GM21360 (cell line): Measurements from ENCODE around the gene TAF4.
"Not testable (repeated sequence)": the region's sequence is repeated elsewhere in the genome, so short reads cannot be mapped to it uniquely, and the experiment has no call there.

Experiments used
- ATAC-seq: cut with Tn5 transposase; IDR thresholded peaks from one replicate; pipeline ENCODE4 v1.9.1; 2021; ENCODE audit warnings: mild to moderate bottlenecking, moderate library complexity; ENCODE audit not compliant: unreplicated experiment

The TAF4 gene

GRCh38 chr20:61951695-61952533, 113.8 kb downstream of the TAF4 start:
- no peak for ATAC-seq

- ATAC-seq, result no peak
Observed at GRCh38 chr20:61950641-61951071, 115.0 kb downstream of the TAF4 start.

- no peak for ATAC-seq
Observed at GRCh38 chr20:61949714-61950640, 115.7 kb downstream of the TAF4 start.

- no peak for ATAC-seq
Observed at GRCh38 chr20:61949363-61949713, 116.3 kb downstream of the TAF4 start.

- ATAC-seq, result no peak
Observed at GRCh38 chr20:61948586-61949362, 116.9 kb downstream of the TAF4 start.

- not testable (repeated sequence) for ATAC-seq
Observed at GRCh38 chr20:61948056-61948455, 117.6 kb downstream of the TAF4 start.

- not testable (repeated sequence) for ATAC-seq
Observed at GRCh38 chr20:61945495-61945894, 120.2 kb downstream of the TAF4 start.

- not testable (repeated sequence) for ATAC-seq
Observed at GRCh38 chr20:61944967-61945366, 120.7 kb downstream of the TAF4 start.

- no peak for ATAC-seq
Observed at GRCh38 chr20:61942526-61942925, 123.2 kb downstream of the TAF4 start.

- no peak for ATAC-seq
Observed at GRCh38 chr20:61941721-61942405, 123.8 kb downstream of the TAF4 start.

- no peak for ATAC-seq
Observed at GRCh38 chr20:61940976-61941720, 124.5 kb downstream of the TAF4 start.

GRCh38 chr20:61940491-61940890, 125.2 kb downstream of the TAF4 start:
- no peak for ATAC-seq

GRCh38 chr20:61939691-61940360, 125.9 kb downstream of the TAF4 start:
- no peak for ATAC-seq

GRCh38 chr20:61938839-61939690, 126.6 kb downstream of the TAF4 start:
- ATAC-seq, result no peak

- no peak for ATAC-seq
Observed at GRCh38 chr20:61937963-61938838, 127.5 kb downstream of the TAF4 start.

- ATAC-seq, result no peak
Observed at GRCh38 chr20:61937146-61937962, 128.3 kb downstream of the TAF4 start.
